Measurements from ENCODE around the gene FUBP3. TPM values are rescaled to one million over a fixed set of nuclear protein-coding genes. Genes with fewer than 3 reads are reported as not detected.

Gene FUBP3
- total RNA-seq, 2 experiments from 2014 or later: 36.4 to 40.8 TPM

DNA sequence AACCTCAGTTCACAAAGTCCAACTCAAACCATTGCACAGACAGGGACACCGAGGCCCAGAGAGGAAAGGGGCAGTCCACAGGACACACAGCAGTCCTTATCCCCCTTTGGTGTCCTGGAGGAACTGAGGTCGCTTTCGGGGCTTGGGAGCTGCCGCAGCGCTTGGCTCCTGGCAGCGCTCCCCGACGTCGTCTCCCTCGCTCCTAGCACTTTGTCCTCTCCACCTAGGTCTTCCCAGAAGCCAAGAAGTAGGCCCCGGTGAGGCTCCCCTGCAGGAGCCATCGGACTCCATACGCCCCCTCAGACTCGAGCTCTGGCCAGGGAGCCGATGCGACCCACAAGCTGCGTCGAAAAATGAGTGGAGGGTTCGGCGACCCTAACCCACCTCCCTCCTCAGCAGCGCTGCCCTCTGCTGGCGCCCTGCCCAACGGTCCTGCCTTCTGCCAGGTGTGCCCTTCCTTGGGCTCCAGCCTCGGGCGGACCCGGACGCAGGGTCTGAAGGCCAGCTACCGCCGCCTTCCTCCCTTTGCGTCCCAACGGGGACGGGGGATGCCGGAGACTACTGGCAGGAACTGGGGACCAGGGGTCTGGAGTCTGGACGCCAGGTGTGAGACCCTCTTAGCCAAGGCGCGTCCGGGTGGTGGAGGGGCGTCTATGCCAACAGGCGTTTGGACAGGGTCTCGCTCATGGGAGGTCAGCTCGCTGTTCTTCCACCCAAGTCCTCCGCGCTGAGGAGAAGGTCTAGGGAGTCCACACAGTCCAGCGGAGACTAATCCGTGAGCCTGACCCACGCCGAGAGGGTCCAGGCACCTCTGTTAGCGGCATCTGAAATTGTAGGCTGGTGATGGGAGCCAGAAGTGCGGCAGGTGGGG is 83.0 kb downstream of the FUBP3 start:
- Mint-ChIP-seq H3K4me1 (ENCODE audit: low read depth) (peaks cover 14% of the 10 kb centered on the region), H3K36me3 (ENCODE audit: low read depth) (peaks cover 2% of the 10 kb centered on the region), H3K27me3 (ENCODE audit: low read depth) (peaks cover 72% of the 10 kb centered on the region), H3K27ac (no peak overlapping the region), H3K9me3 (ENCODE audit: insufficient read depth) (no peaks in the 10 kb centered on the region), H3K4me3 (no peak overlapping the region)
- ChIA-PET POLR2A (no interaction called here), CTCF (interaction anchor here (1.2 to 1.6 kb wide), 2 partner anchors 18 to 22 kb away, joined by 3 to 5 read pairs; no protein-coding TSS in a partner anchor)
- no peak for DNase-seq
- ATAC-seq: no peak

DNA sequence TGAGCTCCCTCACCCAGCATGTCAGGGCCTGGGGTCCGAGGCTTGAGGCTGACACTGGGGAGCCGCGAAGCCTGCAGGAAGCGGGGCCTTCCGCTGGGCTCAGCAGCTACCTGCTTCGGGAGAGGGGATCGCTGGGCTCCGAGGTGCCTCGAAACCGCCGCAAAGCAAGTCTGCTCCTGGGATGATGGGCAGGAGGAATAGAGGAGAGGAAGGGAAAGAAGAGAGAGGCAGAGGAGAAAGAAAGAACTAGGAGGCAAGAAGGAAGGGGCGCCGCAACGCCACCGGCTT is 83.5 kb downstream of the FUBP3 start:
- H3K4me1 Mint-ChIP-seq (ENCODE audit: low read depth): peaks cover 14% of the 10 kb centered on the region
- CTCF ChIA-PET: interaction anchor here (1.2 to 1.6 kb wide), 2 partner anchors 17 to 21 kb away, joined by 3 to 5 read pairs; no protein-coding TSS in a partner anchor
- H3K4me3 Mint-ChIP-seq: no peak overlapping the region
- POLR2A ChIA-PET: no interaction called here
- no peak overlapping the region for H3K27ac Mint-ChIP-seq
- H3K27me3 Mint-ChIP-seq (ENCODE audit: low read depth): peaks cover 73% of the 10 kb centered on the region
- H3K9me3 Mint-ChIP-seq (ENCODE audit: insufficient read depth): no peaks in the 10 kb centered on the region
- peaks cover 2% of the 10 kb centered on the region for H3K36me3 Mint-ChIP-seq (ENCODE audit: low read depth)
- DNase-seq: no peak
- no peak for ATAC-seq

DNA sequence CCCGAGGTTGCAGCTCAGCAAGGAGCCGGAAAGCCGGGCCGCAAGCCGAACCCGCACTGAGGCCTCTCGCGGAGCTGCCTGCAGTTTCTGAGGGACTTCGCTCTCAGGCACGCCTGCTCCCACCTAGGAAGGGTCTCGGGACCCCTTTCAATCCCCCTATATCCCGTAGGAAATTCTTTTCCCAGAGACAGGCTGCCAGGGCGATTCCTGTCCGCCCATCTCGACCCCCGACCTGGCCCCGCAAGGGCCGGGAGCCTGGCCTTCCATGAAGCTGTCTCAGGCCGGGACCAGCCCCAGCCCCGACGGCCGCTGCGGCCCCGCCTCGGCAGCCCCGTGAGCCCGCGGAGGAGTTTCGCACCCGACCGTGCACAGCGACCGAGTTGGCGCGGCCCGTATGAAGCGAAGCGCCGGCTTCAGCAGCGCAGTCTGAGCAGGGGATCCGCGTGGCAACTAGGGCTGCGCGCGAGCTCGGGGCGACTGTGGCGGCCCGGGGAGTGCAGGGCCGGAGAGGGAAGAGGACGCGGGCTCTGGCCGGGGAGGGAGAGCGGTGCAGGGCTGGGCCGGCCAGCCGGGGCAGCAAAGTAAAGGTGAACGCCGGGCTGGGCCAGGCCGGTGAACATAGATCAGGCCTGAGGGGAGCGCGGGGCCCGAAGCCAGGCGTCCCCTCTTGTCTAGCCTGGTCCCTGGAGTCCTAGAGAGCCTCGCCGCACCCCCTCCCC is 84.0 kb downstream of the FUBP3 start:
- Mint-ChIP-seq H3K9me3 (ENCODE audit: insufficient read depth) (no peaks in the 10 kb centered on the region), H3K4me3 (no peak overlapping the region), H3K4me1 (ENCODE audit: low read depth) (peaks cover 14% of the 10 kb centered on the region), H3K27ac (no peak overlapping the region), H3K27me3 (ENCODE audit: low read depth) (peaks cover 73% of the 10 kb centered on the region), H3K36me3 (ENCODE audit: low read depth) (peaks cover 2% of the 10 kb centered on the region)
- DNase-seq (no peak), ATAC-seq (peak; percentile 31)
- ChIA-PET CTCF (interaction anchor here (1.2 to 1.6 kb wide), 2 partner anchors 17 to 21 kb away, joined by 3 to 5 read pairs; no protein-coding TSS in a partner anchor), POLR2A (no interaction called here)

DNA sequence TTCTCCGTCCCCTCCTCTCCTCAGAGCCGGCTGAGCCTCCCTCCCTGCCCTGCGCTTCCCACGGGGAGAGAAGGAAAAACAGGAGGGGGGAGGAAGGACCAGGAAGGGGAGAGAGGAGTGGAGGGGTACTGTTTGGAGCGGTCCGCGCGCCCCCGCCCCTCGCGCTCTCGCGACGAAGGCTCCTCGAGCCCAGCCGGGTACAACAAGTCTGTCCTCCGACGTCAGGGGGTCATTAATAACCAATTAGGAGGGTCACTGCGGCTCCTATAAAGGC is 84.5 kb downstream of the FUBP3 start:
- Mint-ChIP-seq H3K4me3 (no peak overlapping the region), H3K27me3 (ENCODE audit: low read depth) (peaks cover 69% of the 10 kb centered on the region), H3K4me1 (ENCODE audit: low read depth) (peaks cover 14% of the 10 kb centered on the region), H3K27ac (no peak overlapping the region), H3K9me3 (ENCODE audit: insufficient read depth) (no peaks in the 10 kb centered on the region), H3K36me3 (ENCODE audit: low read depth) (peaks cover 2% of the 10 kb centered on the region)
- ChIA-PET CTCF (no interaction called here), POLR2A (no interaction called here)
- ATAC-seq: no peak
- no peak for DNase-seq

DNA sequence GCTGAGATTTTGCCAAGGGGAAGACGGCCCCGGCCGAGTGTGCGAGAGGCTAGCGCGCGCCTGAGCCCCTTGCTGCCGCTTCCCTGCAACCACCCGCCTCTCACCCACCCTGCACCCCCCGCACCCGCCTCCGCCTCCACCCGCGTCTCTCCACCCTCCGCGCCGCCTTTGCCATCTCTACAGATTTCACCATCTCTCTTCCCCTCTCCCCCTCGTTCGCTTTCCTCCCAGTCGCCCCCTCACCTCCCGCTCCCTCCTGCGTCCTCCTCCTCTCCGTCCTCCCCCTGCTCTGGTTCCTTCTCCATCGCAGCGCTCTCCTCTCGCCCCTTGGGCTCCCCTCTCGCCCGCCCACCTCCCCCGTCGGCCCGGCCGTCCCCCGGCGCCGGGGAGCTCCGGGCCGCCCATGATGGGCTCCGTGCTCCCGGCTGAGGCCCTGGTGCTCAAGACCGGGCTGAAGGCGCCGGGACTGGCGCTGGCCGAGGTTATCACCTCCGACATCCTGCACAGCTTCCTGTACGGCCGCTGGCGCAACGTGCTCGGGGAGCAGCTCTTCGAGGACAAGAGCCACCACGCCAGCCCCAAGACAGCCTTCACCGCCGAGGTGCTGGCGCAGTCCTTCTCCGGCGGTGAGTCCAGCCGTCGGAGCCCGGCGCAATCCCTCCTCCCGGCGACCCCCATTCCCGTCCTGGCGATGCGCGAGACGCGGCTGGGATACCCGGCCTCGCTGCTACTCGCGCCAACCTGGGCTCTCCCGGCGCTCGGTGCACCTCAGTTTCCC is 85.1 kb downstream of the FUBP3 start, which contains the start of gene PRDM12:
Gene PRDM12 (plus strand): TSS at position 344 of the 778 bp plus-strand sequence. CDS start 60 bp downstream, at position 404.
- Mint-ChIP-seq H3K36me3 (ENCODE audit: low read depth) (peaks cover 2% of the 10 kb centered on the region), H3K27me3 (ENCODE audit: low read depth) (peaks cover 65% of the 10 kb centered on the region), H3K9me3 (ENCODE audit: insufficient read depth) (no peaks in the 10 kb centered on the region), H3K27ac (peak within 1 kb of the TSS; percentile 22), H3K4me1 (ENCODE audit: low read depth) (peaks cover 14% of the 10 kb centered on the region), H3K4me3 (no peak within 1 kb of the TSS)
- ChIA-PET POLR2A (interaction anchor here (1.0 kb wide), 1 partner anchor 29 kb away, joined by 3 read pairs; the partner anchor contains the start of gene EXOSC2), CTCF (no interaction called here)
- DNase-seq (no peak), ATAC-seq (no peak)

DNA sequence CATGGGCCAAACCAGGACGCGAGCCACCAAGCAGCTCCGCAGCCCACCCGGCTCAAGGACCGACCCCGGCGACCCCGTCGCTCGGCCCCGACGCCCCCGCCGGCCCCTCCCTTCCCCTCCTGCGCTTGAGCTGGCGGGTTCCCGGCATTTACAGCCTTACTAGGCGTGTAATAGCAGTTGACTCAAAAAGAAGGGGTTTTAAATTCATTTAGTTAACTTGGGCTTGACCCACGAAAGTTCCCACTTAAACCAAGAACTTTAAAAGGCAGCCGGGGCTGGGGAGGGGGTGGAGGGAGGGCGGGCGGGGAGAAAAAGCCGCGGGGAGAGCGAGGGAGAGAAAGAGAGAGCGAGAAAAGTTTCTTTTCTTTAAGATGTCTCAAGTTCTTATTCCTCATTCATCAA is 85.7 kb downstream of the FUBP3 start:
- H3K4me3 Mint-ChIP-seq: no peak overlapping the region
- peaks cover 62% of the 10 kb centered on the region for H3K27me3 Mint-ChIP-seq (ENCODE audit: low read depth)
- H3K36me3 Mint-ChIP-seq (ENCODE audit: low read depth): peaks cover 2% of the 10 kb centered on the region
- ChIA-PET POLR2A (interaction anchor here (1.0 kb wide), 1 partner anchor 28 kb away, joined by 3 read pairs; the partner anchor contains the start of gene EXOSC2), CTCF (no interaction called here)
- H3K27ac Mint-ChIP-seq: no peak overlapping the region
- ATAC-seq (no peak), DNase-seq (no peak)
- no peaks in the 10 kb centered on the region for H3K9me3 Mint-ChIP-seq (ENCODE audit: insufficient read depth)
- H3K4me1 Mint-ChIP-seq (ENCODE audit: low read depth): peaks cover 17% of the 10 kb centered on the region

DNA sequence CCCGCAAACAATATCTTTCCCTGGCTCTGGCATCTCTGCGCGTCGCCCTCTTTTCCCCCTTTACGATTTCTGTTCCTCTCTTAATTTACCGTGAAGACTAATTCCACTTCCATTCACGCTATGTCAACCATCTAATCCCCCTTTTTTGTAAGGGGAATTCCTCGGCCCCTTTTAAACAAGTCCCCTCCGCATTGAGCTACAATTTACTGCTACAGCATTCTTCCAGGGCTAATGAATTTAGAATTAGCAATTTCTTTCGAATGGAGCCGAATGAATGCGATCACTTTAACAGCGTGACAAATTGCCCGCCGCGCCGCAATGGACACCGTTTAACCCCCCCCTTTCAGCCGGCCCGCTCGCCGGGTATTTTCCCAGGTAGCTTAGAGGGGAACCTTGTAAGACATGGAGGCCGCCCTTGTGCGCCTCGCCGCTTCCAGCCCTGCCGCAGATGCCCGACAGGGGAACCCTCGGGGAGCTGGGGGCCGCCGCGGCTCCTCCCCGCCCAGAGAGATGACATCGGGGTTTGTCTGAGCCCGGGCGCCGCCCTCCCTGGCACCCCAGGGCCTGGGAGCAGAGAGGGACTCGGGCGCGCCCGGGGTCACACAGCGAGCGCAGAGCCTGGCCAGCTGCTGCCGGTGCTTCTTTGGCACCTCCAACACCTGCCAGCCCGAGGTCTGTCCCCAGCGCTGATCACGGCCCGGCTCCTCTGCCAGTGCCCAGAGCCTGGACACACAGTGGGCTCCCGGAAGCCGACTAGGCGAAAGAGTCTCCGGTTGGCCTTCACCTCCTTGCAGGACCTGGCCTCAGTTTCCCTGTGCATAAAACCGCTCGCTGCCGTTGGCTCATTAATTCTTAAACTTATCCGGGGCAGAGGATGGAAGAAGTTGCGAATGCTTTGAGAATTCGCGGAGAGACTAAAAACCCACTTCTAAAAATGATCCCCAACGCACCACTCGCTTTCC is 86.3 kb downstream of the FUBP3 start:
- Mint-ChIP-seq H3K27ac (peak overlapping the region; percentile 22), H3K4me1 (ENCODE audit: low read depth) (peaks cover 17% of the 10 kb centered on the region), H3K9me3 (ENCODE audit: insufficient read depth) (no peaks in the 10 kb centered on the region), H3K27me3 (ENCODE audit: low read depth) (peaks cover 64% of the 10 kb centered on the region), H3K4me3 (no peak overlapping the region), H3K36me3 (ENCODE audit: low read depth) (peaks cover 2% of the 10 kb centered on the region)
- DNase-seq (no peak), ATAC-seq (no peak)
- POLR2A ChIA-PET: interaction anchor here (0.7 kb wide), 1 partner anchor 126 kb away, joined by 3 read pairs; no protein-coding TSS in a partner anchor
- CTCF ChIA-PET: no interaction called here

DNA sequence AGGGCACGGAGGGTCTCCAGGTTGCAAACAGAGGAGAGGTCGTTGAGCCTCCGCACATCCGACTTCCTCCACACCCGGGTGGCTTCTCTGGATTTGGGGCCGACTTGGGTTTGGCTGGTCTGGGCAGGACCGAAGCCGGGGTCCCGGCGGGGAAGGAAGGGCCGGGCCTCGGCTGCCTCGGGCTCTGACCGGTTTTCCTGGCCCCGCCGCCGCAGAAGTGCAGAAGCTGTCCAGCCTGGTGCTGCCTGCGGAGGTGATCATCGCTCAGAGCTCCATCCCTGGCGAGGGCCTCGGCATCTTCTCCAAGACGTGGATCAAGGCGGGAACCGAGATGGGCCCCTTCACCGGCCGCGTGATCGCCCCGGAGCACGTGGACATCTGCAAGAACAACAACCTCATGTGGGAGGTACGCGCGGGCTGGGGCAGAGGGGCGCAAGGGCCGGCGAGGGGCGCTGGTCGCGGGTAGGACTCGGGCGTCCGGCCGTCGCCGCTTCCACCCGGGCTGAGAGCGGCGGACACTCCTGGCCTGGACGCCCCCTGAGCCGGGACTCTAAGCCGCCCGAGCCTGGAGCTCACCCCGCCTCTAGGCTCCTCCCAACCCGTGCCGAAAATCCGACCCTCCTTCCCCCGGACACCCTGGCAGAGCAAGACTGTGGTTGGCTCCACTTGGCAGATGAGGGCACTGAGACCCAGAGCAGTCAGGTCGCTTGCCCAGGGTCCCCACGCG is 87.2 kb downstream of the FUBP3 start:
- peaks cover 66% of the 10 kb centered on the region for H3K27me3 Mint-ChIP-seq (ENCODE audit: low read depth)
- H3K27ac Mint-ChIP-seq: no peak overlapping the region
- H3K36me3 Mint-ChIP-seq (ENCODE audit: low read depth): peaks cover 2% of the 10 kb centered on the region
- H3K9me3 Mint-ChIP-seq (ENCODE audit: insufficient read depth): no peaks in the 10 kb centered on the region
- ATAC-seq: no peak
- ChIA-PET POLR2A (interaction anchor here (0.6 to 0.7 kb wide), 2 partner anchors 127 to 216 kb away, joined by 3 read pairs; no protein-coding TSS in a partner anchor), CTCF (no interaction called here)
- no peak overlapping the region for H3K4me3 Mint-ChIP-seq
- DNase-seq: no peak
- peaks cover 17% of the 10 kb centered on the region for H3K4me1 Mint-ChIP-seq (ENCODE audit: low read depth)

DNA sequence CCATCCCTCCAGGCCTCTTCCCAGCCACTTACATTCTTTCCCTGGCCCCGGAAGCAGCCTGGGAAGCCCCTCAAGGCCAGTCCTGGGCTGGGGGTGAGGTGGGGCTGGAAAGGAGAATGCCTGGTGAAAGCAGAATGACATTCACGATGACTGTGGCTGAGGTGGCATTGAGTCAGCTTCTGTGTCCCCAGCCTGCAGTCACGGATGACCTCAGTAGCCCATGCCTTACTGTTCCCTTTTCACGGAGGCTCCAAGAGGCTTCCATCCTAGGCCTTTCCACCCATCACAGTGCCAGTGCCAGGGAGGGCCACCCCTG is 87.7 kb downstream of the FUBP3 start:
- H3K27me3 Mint-ChIP-seq (ENCODE audit: low read depth): peaks cover 62% of the 10 kb centered on the region
- H3K9me3 Mint-ChIP-seq (ENCODE audit: insufficient read depth): no peaks in the 10 kb centered on the region
- H3K36me3 Mint-ChIP-seq (ENCODE audit: low read depth): peaks cover 2% of the 10 kb centered on the region
- POLR2A ChIA-PET: no interaction called here
- DNase-seq (no peak), ATAC-seq (no peak)
- H3K4me1 Mint-ChIP-seq (ENCODE audit: low read depth): peaks cover 17% of the 10 kb centered on the region
- no peak overlapping the region for H3K4me3 Mint-ChIP-seq
- H3K27ac Mint-ChIP-seq: no peak overlapping the region
- CTCF ChIA-PET: no interaction called here

DNA sequence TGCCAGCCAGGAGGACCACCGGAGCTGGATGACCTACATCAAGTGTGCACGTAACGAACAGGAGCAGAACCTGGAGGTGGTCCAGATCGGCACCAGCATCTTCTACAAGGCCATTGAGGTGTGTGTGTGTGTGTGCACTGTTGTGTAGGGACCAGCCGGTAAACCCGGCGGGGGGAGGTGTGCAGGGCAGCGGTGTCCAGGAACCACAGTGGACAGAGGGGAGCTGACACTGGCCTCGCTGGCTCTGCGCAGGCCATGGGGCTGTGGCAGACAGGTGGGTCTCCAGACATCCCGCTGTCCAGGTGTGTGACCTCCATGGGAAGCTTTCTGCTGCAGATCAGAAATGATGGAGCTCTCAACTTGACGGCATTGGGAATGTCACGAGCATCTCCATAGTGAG is 88.8 kb downstream of the FUBP3 start:
- Mint-ChIP-seq H3K36me3 (ENCODE audit: low read depth) (peaks cover 2% of the 10 kb centered on the region), H3K27ac (no peak overlapping the region), H3K27me3 (ENCODE audit: low read depth) (peaks cover 56% of the 10 kb centered on the region), H3K9me3 (ENCODE audit: insufficient read depth) (no peaks in the 10 kb centered on the region), H3K4me3 (no peak overlapping the region), H3K4me1 (ENCODE audit: low read depth) (peaks cover 11% of the 10 kb centered on the region)
- ChIA-PET CTCF (interaction anchor here (1.2 kb wide), 1 partner anchor 16 kb away, joined by 3 read pairs; no protein-coding TSS in a partner anchor), POLR2A (no interaction called here)
- DNase-seq (no peak), ATAC-seq (no peak)
